Measurements from ENCODE around the gene FOXC2. TPM values are rescaled to one million over a fixed set of nuclear protein-coding genes. Genes with fewer than 3 reads are reported as not detected.

Gene FOXC2
- total RNA-seq, 2 donors from 2014 or later: 0.66 to 0.78 TPM

GRCh38 chr16:86523166-86523740 lies 43.4 kb upstream of the FOXC2 start:
- peaks cover 4% of the 10 kb centered on the region for H3K4me1 ChIP-seq
- ATAC-seq (no peak), DNase-seq (no peak)
- no peaks in the 10 kb centered on the region for H3K36me3 ChIP-seq (replicated peaks in 1 of 2; ENCODE audit: insufficient read depth in 1 of 2, low read depth in 2 of 2)
- H3K9me3 ChIP-seq: no peaks in the 10 kb centered on the region
- 66 to 68% methylated on average over 5 of the region's 5 CpGs for WGBS, 2 donors
- intact Hi-C loops (cut with DNase I): no loop called here
- TF ChIP-seq CTCF (IDR thresholded peaks at IDR 0.05) (no peak), POLR2A (IDR thresholded peaks at IDR 0.05) (no peak)
- no peaks in the 10 kb centered on the region for H3K27me3 ChIP-seq
- H3K4me3 ChIP-seq: no peak overlapping the region
- no peak overlapping the region for H3K27ac ChIP-seq

DNA sequence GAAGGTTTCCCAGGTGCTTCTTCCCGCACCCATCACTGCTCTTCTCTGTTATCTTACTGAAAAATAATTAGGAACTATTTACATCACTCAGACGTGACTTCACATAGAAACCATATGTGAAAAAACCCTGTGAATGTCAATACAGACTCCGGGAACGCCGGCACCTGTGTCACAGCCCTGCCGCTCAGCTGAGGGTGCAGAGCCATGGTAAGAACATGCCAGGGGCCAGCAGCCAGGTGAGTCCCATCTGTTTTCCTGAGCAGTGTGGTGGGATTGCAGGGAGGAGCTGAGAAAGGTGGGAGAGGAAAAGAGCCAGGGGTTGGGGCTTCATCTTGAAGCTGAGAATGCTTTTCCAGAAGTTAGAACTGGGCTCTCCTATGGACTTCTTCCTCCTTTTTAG lies 42.6 kb upstream of the FOXC2 start:
- peak in 3 of 4 donors; percentile 17 to 52 (median 45) for DNase-seq
- TF ChIP-seq POLR2A (IDR thresholded peaks at IDR 0.05) (no peak), CTCF (IDR thresholded peaks at IDR 0.05) (no peak)
- Histone ChIP-seq H3K27me3 (no peaks in the 10 kb centered on the region), H3K4me3 (no peak overlapping the region), H3K36me3 (replicated peaks in 1 of 2; ENCODE audit: insufficient read depth in 1 of 2, low read depth in 2 of 2) (no peaks in the 10 kb centered on the region), H3K4me1 (peaks cover 4% of the 10 kb centered on the region), H3K9me3 (no peaks in the 10 kb centered on the region), H3K27ac (no peak overlapping the region)
- intact Hi-C loops (cut with DNase I): no loop called here
- ATAC-seq: peak; percentile 35
- 7 to 9% methylated on average over 6 of the region's 6 CpGs for WGBS, 2 donors

- Histone ChIP-seq H3K9me3 (no peaks in the 10 kb centered on the region), H3K4me1 (no peaks in the 10 kb centered on the region), H3K27me3 (no peaks in the 10 kb centered on the region), H3K4me3 (no peak overlapping the region), H3K36me3 (replicated peaks in 1 of 2; ENCODE audit: insufficient read depth in 1 of 2, low read depth in 2 of 2) (no peaks in the 10 kb centered on the region), H3K27ac (no peak overlapping the region)
- TF ChIP-seq CTCF (IDR thresholded peaks at IDR 0.05) (no peak), POLR2A (IDR thresholded peaks at IDR 0.05) (no peak)
- ATAC-seq (no peak), DNase-seq (no peak)
- intact Hi-C loops (cut with DNase I): no loop called here
- WGBS, 2 donors: 66 to 74% methylated on average over 12 of the region's 12 CpGs
Measured at GRCh38 chr16:86525696-86526095, 40.9 kb upstream of the FOXC2 start.

DNA sequence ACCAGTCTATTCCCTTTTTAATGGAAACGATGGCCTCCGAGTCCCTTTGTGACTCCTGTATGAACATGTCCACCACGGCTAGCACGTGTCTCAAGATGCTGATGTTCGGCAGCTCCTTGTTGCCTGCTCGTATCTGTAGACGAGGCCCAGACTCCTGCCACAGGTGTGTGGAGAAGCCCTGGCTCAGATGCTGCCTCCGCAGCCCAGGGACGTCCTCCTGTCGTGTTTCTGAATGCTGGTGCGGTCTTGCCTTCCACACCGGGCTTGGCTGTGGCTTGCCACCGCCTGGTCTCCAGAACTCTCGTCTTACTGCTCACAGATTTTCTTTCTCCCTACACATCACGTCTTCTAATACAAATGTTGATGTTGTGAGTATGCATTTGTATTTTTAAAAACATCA lies 39.3 kb upstream of the FOXC2 start:
- no peaks in the 10 kb centered on the region for H3K9me3 ChIP-seq
- H3K4me3 ChIP-seq: no peak overlapping the region
- 90 to 96% methylated on average over 15 of the region's 15 CpGs for WGBS, 2 donors
- H3K36me3 ChIP-seq (replicated peaks in 1 of 2; ENCODE audit: insufficient read depth in 1 of 2, low read depth in 2 of 2): no peaks in the 10 kb centered on the region
- H3K27ac ChIP-seq: no peak overlapping the region
- no peak for ATAC-seq
- intact Hi-C loops (cut with DNase I): no loop called here
- no peaks in the 10 kb centered on the region for H3K4me1 ChIP-seq
- DNase-seq: no peak
- TF ChIP-seq CTCF (IDR thresholded peaks at IDR 0.05): no peak
- TF ChIP-seq POLR2A (IDR thresholded peaks at IDR 0.05): no peak
- H3K27me3 ChIP-seq: no peaks in the 10 kb centered on the region

Measured in body of pancreas (tissue), 4 donors.